H1 (cell line): ENCODE results near the gene LIFR. TPM values are rescaled to one million over a fixed set of nuclear protein-coding genes. Genes with fewer than 3 reads are reported as not detected.

ENCODE experiments used
- CTCF ChIA-PET: fragments of 300-600 bp; sonication (Branson Sonifier 250); formaldehyde crosslinking; loops from one replicate; lab custom pipeline; 2021; ENCODE audit not compliant: partially characterized antibody; lab: Charles Lee
- POLR2A ChIA-PET: fragments of 300-600 bp; sonication (Branson Sonifier 250); formaldehyde crosslinking; loops from one replicate; lab custom pipeline; 2021; ENCODE audit warnings: inconsistent platforms; ENCODE audit not compliant: partially characterized antibody; lab: Charles Lee
- DNase-seq, 2 experiments: peaks; one replicate each; pipeline versions ENCODE4 v3.0.0 to v3.0.0-alpha.2; 2010 to 2022; ENCODE audit warnings: low spot score in 2 of 2, low read depth in 1 of 2, mixed read lengths in 1 of 2
- FAIRE-seq: peaks from 2 replicates; lab custom pipeline; 2011; peaks lifted over from hg19 to GRCh38; lab: Jason Lieb, UNC
- H2AFZ ChIP-seq: 2 replicates; pipeline ENCODE4 v1.8.1; 2012; ENCODE audit warnings: low read length, inconsistent platforms
- H2AK5ac ChIP-seq: 2 replicates; pipeline ENCODE4 v1.6.1; 2013; ENCODE audit warnings: low read depth, low read length
- H2BK120ac ChIP-seq: replicated peaks from 2 replicates; pipeline ENCODE3; 2013; ENCODE audit warnings: low read depth, low read length, inconsistent platforms
- H2BK12ac ChIP-seq: 2 replicates; pipeline ENCODE4 v1.6.1; 2013; ENCODE audit warnings: low read depth, low read length
- H2BK15ac ChIP-seq: 2 replicates; pipeline ENCODE4 v1.6.1; 2013; ENCODE audit warnings: low read length
- H2BK20ac ChIP-seq: 2 replicates; pipeline ENCODE4 v1.6.1; 2013; ENCODE audit warnings: low read length
- H2BK5ac ChIP-seq: 2 replicates; pipeline ENCODE4 v1.6.1; 2013; ENCODE audit warnings: low read depth, low read length
- H3K14ac ChIP-seq: 2 replicates; pipeline ENCODE4 v1.6.1; 2013; ENCODE audit warnings: inconsistent platforms; ENCODE audit not compliant: insufficient read length
- H3K18ac ChIP-seq: 2 replicates; pipeline ENCODE4 v1.6.1; 2013; ENCODE audit warnings: low read length; ENCODE audit errors: extremely low read depth
- H3K23ac ChIP-seq: 2 replicates; pipeline ENCODE4 v1.6.1; 2013; ENCODE audit warnings: inconsistent platforms; ENCODE audit not compliant: insufficient read length
- H3K23me2 ChIP-seq: 2 replicates; pipeline ENCODE4 v1.6.1; 2013; ENCODE audit warnings: low read depth, low read length
- H3K27ac ChIP-seq: 2 replicates; pipeline ENCODE4 v1.6.1; 2011; ENCODE audit warnings: low read depth, low read length, inconsistent platforms
- H3K27me3 ChIP-seq, 4 experiments: replicated peaks in 1 of 4; 1 replicate in 1 of 4; 2 replicates in 3 of 4; pipeline versions ENCODE4 v1.6.1 to v1.8.1; 2011 to 2013; ENCODE audit warnings: low read length in 3 of 4, mild to moderate bottlenecking in 3 of 4, inconsistent platforms in 2 of 4, mixed read lengths in 2 of 4, moderate library complexity in 1 of 4; ENCODE audit not compliant: control insufficient read depth in 3 of 4, insufficient read depth in 3 of 4; ENCODE audit errors: extremely low read depth in 1 of 4
- H3K36me3 ChIP-seq, 4 experiments: 2 replicates each; pipeline versions ENCODE4 v1.6.1 to v1.8.1; 2011 to 2013; ENCODE audit warnings: mild to moderate bottlenecking in 4 of 4, low read length in 3 of 4, moderate library complexity in 2 of 4, control low read depth in 1 of 4, inconsistent platforms in 1 of 4; ENCODE audit not compliant: insufficient read depth in 4 of 4, control insufficient read depth in 2 of 4
- H3K4ac ChIP-seq: replicated peaks from 2 replicates; pipeline ENCODE3; 2013; ENCODE audit warnings: low read length, low read depth, mixed read lengths, inconsistent platforms; ENCODE audit not compliant: insufficient read length
- H3K4me1 ChIP-seq, 4 experiments: replicated peaks in 1 of 4; 1 replicate in 1 of 4; 2 replicates in 3 of 4; pipeline versions ENCODE4 v1.6.1 to v1.8.1; 2011 to 2013; ENCODE audit warnings: low read length in 3 of 4, inconsistent platforms in 2 of 4, mixed read lengths in 1 of 4; ENCODE audit not compliant: insufficient read depth in 4 of 4, control insufficient read depth in 3 of 4
- H3K4me2 ChIP-seq, 2 experiments: 2 replicates each; pipeline versions ENCODE4 v1.6.1 to v1.8.1; 2011 to 2013; ENCODE audit warnings: low read depth in 2 of 2, low read length in 2 of 2, control low read depth in 1 of 2, inconsistent platforms in 1 of 2, mild to moderate bottlenecking in 1 of 2; ENCODE audit not compliant: insufficient read depth in 1 of 2
- H3K4me3 ChIP-seq, 4 experiments: fragments of 200-600, 300-600 bp in 1 of 4; sonication (generic), shearing (Covaris generic), sonication (Bioruptor Twin) in 1 of 4; 2 replicates each; pipeline versions ENCODE4 v1.5.1 to v1.8.1; 2011 to 2016; ENCODE audit warnings: low read length in 4 of 4, low read depth in 3 of 4, control low read depth in 2 of 4, inconsistent platforms in 2 of 4, mild to moderate bottlenecking in 2 of 4, mixed read lengths in 1 of 4, moderate library complexity in 1 of 4; ENCODE audit not compliant: insufficient read depth in 2 of 4; ENCODE audit errors: extremely low read depth in 1 of 4
- H3K56ac ChIP-seq: replicated peaks from 2 replicates; pipeline ENCODE3; 2013; ENCODE audit warnings: low read depth, mild to moderate bottlenecking, mixed read lengths, low read length, inconsistent platforms; ENCODE audit not compliant: insufficient read length
- H3K79me1 ChIP-seq: 2 replicates; pipeline ENCODE4 v1.6.1; 2013; ENCODE audit warnings: low read depth, low read length, control low read depth
- H3K79me2 ChIP-seq, 2 experiments: 2 replicates each; pipeline versions ENCODE4 v1.6.1 to v1.8.1; 2012 to 2013; ENCODE audit warnings: low read length in 2 of 2, mild to moderate bottlenecking in 2 of 2, inconsistent platforms in 1 of 2; ENCODE audit not compliant: insufficient read depth in 2 of 2, control insufficient read depth in 1 of 2
- H3K9ac ChIP-seq, 4 experiments: replicated peaks in 1 of 4; 1 replicate in 1 of 4; 2 replicates in 3 of 4; pipeline versions ENCODE4 v1.6.1 to v1.8.1; 2011 to 2013; ENCODE audit warnings: low read depth in 3 of 4, low read length in 3 of 4, control low read depth in 2 of 4, mild to moderate bottlenecking in 2 of 4, moderate library complexity in 2 of 4, inconsistent platforms in 1 of 4; ENCODE audit errors: extremely low read depth in 1 of 4
- H3K9me3 ChIP-seq, 2 experiments: 2 replicates each; pipeline versions ENCODE4 v1.6.1 to v1.8.1; 2012 to 2013; ENCODE audit warnings: mild to moderate bottlenecking in 2 of 2, moderate library complexity in 2 of 2, control low read depth in 1 of 2, inconsistent platforms in 1 of 2, low read depth in 1 of 2, low read length in 1 of 2, mixed read lengths in 1 of 2; ENCODE audit not compliant: insufficient read depth in 2 of 2
- H4K20me1 ChIP-seq, 2 experiments: replicated peaks in 1 of 2; 2 replicates each; pipeline versions ENCODE3 to v1.8.1; 2011 to 2013; ENCODE audit warnings: inconsistent platforms in 2 of 2, low read length in 2 of 2, mild to moderate bottlenecking in 1 of 2; ENCODE audit not compliant: insufficient read depth in 2 of 2, control insufficient read depth in 1 of 2
- H4K5ac ChIP-seq: 2 replicates; pipeline ENCODE4 v1.6.1; 2013; ENCODE audit warnings: low read length, low read depth, mixed read lengths, inconsistent platforms; ENCODE audit not compliant: insufficient read length
- H4K8ac ChIP-seq: 2 replicates; pipeline ENCODE4 v1.8.0; 2013; ENCODE audit warnings: mild to moderate bottlenecking, moderate library complexity, low read length, inconsistent platforms; ENCODE audit not compliant: insufficient read depth; ENCODE audit errors: extremely low read depth
- H4K91ac ChIP-seq: replicated peaks from 2 replicates; pipeline ENCODE3; 2013; ENCODE audit warnings: low read length, mixed read lengths, inconsistent platforms; ENCODE audit not compliant: insufficient read length
- CREB1 ChIP-seq: IDR thresholded peaks from 2 replicates; pipeline ENCODE4 v1.6.1; 2012; ENCODE audit warnings: inconsistent platforms
- GTF2F1 ChIP-seq: IDR thresholded peaks from 2 replicates; pipeline ENCODE4 v1.6.1; 2012; ENCODE audit warnings: low read depth, low read length, improper control_type of control experiment, borderline replicate concordance
- KDM5A ChIP-seq: fragments of 200-600 bp; IDR thresholded peaks from 2 replicates; pipeline ENCODE4 v1.7.1; 2012; ENCODE audit warnings: mild to moderate bottlenecking, low read length, inconsistent platforms, mixed read lengths
- RAD21 ChIP-seq, 2 experiments: IDR thresholded peaks in 1 of 2; conservative IDR thresholded peaks in 1 of 2; 2 replicates each; pipeline ENCODE4 v1.6.1; 2011; ENCODE audit warnings: low read depth in 2 of 2, low read length in 2 of 2, improper control_type of control experiment in 1 of 2, inconsistent platforms in 1 of 2, mild to moderate bottlenecking in 1 of 2, moderate library complexity in 1 of 2
- RFX5 ChIP-seq: IDR thresholded peaks from 2 replicates; pipeline ENCODE4 v1.6.1; 2011; ENCODE audit warnings: low read depth, low read length, improper control_type of control experiment, borderline replicate concordance
- SP4 ChIP-seq: IDR thresholded peaks from 2 replicates; pipeline ENCODE4 v1.6.1; 2012; ENCODE audit warnings: low read length, inconsistent platforms
- SRF ChIP-seq: IDR thresholded peaks from 2 replicates; pipeline ENCODE4 v1.6.1; 2011; ENCODE audit warnings: mild to moderate bottlenecking, low read depth, low read length, moderate library complexity
- SUZ12 ChIP-seq: fragments of 200-600 bp; sonication (generic); IDR thresholded peaks from 2 replicates; pipeline ENCODE4 v1.6.1; 2012; ENCODE audit warnings: mild to moderate bottlenecking, inconsistent platforms, low read length, moderate library complexity, mixed read lengths
- TBP ChIP-seq: IDR thresholded peaks from 2 replicates; pipeline ENCODE4 v1.6.1; 2011; ENCODE audit warnings: low read depth, low read length, improper control_type of control experiment
- USF2 ChIP-seq: IDR thresholded peaks from 2 replicates; pipeline ENCODE4 v1.6.1; 2011; ENCODE audit warnings: low read length, improper control_type of control experiment
- WGBS, 2 experiments: shearing (Covaris generic) in 1 of 2; methylation state at CpG; one replicate each; pipeline versions ENCODE4 v1.1.6 to v1.1.7; 2013 to 2015; ENCODE audit warnings: low lambda C conversion rate in 2 of 2, mixed read lengths in 2 of 2, inconsistent platforms in 1 of 2, low coverage in 1 of 2, missing lambda C conversion rate in 1 of 2; ENCODE audit not compliant: insufficient replicate concordance in 2 of 2, insufficient coverage in 1 of 2, insufficient read length in 1 of 2; ENCODE audit errors: extremely low coverage in 1 of 2, missing lambda C conversion rate in 1 of 2; 5-methylcytosine and 5-hydroxymethylcytosine counted together
- polyA plus RNA-seq, 7 experiments: library from polyadenylated mRNA; depleted of rRNA in 3 of 7; stranded (reverse) in 5 of 7; unstranded in 2 of 7; fragments of >200 nt in 5 of 7; fragments of 200-250 nt in 2 of 7; gene quantifications; 1 replicate in 5 of 7; 2 replicates in 1 of 7; 4 replicates in 1 of 7; pipeline versions ENCODE4 v1.2.1 to v1.2.3, GENCODE V29; 2011 to 2013; ENCODE audit warnings: missing spikeins in 2 of 7, mixed read lengths in 2 of 7
- total RNA-seq: library from RNA; stranded (reverse); fragmentation: NEBNext Ultra II Directional; extraction: Animal tissue kit (Norgen Biotek cat#: 25700); gene quantifications from 2 replicates; pipeline ENCODE4 v1.2.1, GENCODE V29; 2021

The LIFR gene
- total and polyA plus RNA-seq, 2 of the 8 experiments (the other 6 are each of a cell fraction or from before 2014, with no cell fraction given): 2.0 to 18.9 TPM

- POLR2A ChIA-PET: no interaction called here
- H3K79me2 ChIP-seq: no peaks in the 10 kb centered on the region
- H4K8ac ChIP-seq: no peak overlapping the region
- no peak overlapping the region for H4K91ac ChIP-seq
- H3K9ac ChIP-seq: no peak overlapping the region
- no peak overlapping the region for H4K5ac ChIP-seq
- H3K4me2 ChIP-seq: no peak overlapping the region
- H3K36me3 ChIP-seq: peaks cover 0 to 7% (median 1%) of the 10 kb centered on the region in 4 experiments; a peak in 2 of 8 replicates
- no peaks in the 10 kb centered on the region for H3K79me1 ChIP-seq
- H3K23ac ChIP-seq: no peak overlapping the region
- no peaks in the 10 kb centered on the region for H3K4me1 ChIP-seq
- H2BK120ac ChIP-seq: no peak overlapping the region
- H3K27ac ChIP-seq: no peak overlapping the region
- no peak overlapping the region for H2AK5ac ChIP-seq
- H4K20me1 ChIP-seq: no peaks in the 10 kb centered on the region
- H3K27me3 ChIP-seq: no peaks in the 10 kb centered on the region
- H2BK12ac ChIP-seq: no peak overlapping the region
- FAIRE-seq: no peak
- CTCF ChIA-PET: interaction anchor here (1.2 kb wide), 2 partner anchors 40 to 77 kb away, joined by 3 to 5 read pairs; no protein-coding TSS in a partner anchor
- no peaks in the 10 kb centered on the region for H3K9me3 ChIP-seq
- H2BK5ac ChIP-seq: no peak overlapping the region
- H3K56ac ChIP-seq: no peak overlapping the region
- no peak overlapping the region for H2AFZ ChIP-seq
- DNase-seq: no peak
- H2BK15ac ChIP-seq: no peak overlapping the region
- H3K14ac ChIP-seq: no peak overlapping the region
- no peak overlapping the region for H3K18ac ChIP-seq
- H2BK20ac ChIP-seq: no peak overlapping the region
- no peaks in the 10 kb centered on the region for H3K23me2 ChIP-seq
- no peak overlapping the region for H3K4ac ChIP-seq
- no peak overlapping the region for H3K4me3 ChIP-seq
- WGBS, 2 experiments: 81% methylated on average over 1 of the region's 1 CpG; no CpG with 5 or more reads in 1 of the 2 experiments
- TF ChIP-seq RFX5: no peak
- no peak for TF ChIP-seq RAD21 (IDR thresholded peaks at IDR 0.05 in 1 of 2, conservative IDR thresholded peaks at IDR 0.05 in 1 of 2; ENCODE audit: low read depth in 2 of 2, low read length in 2 of 2)
- TF ChIP-seq GTF2F1: no peak
- TF ChIP-seq KDM5A: no peak
- no peak for TF ChIP-seq TBP
- no peak for TF ChIP-seq SRF
- no peak for TF ChIP-seq SP4
- no peak for TF ChIP-seq USF2
- TF ChIP-seq SUZ12: no peak
- no peak for TF ChIP-seq CREB1
These were observed 38.1 kb downstream of the LIFR start for GRCh38 chr5:38518341-38518740.
